Activated CD8-positive, alpha-beta T cell treated with anti-CD3 and anti-CD28 coated beads for 36 hours (primary cell): Measurements from ENCODE around the gene KIAA1586. TPM values are rescaled to one million over a fixed set of nuclear protein-coding genes. Genes with fewer than 3 reads are reported as not detected.

Experiments
- ATAC-seq: fragments of 200-7000 bp; cut with Tn5 transposase; one replicate; pipeline ENCODE4 v1.10.0; 2021; ENCODE audit warnings: mild to moderate bottlenecking, moderate library complexity
- CTCF ChIA-PET: fragments of 350-600 bp; sonication (Branson Sonifier 250); formaldehyde crosslinking; loops from one replicate; lab custom pipeline; 2021; ENCODE audit warnings: antibody characterized with exemption; lab: Charles Lee
- POLR2A ChIA-PET: fragments of 350-600 bp; sonication (Branson Sonifier 250); formaldehyde crosslinking; loops from one replicate; lab custom pipeline; 2021; ENCODE audit warnings: antibody characterized with exemption; lab: Charles Lee
- DNase-seq: peaks from one replicate; pipeline ENCODE4 v3.0.0-alpha.2; 2020
- H3K27ac Mint-ChIP-seq: one replicate; pipeline ENCODE4 v1.8.0; 2021; ENCODE audit warnings: mild to moderate bottlenecking, mixed read lengths
- H3K27me3 Mint-ChIP-seq: one replicate; pipeline ENCODE4 v1.8.0; 2021; ENCODE audit warnings: mixed read lengths
- H3K36me3 Mint-ChIP-seq: one replicate; pipeline ENCODE4 v1.8.0; 2021; ENCODE audit warnings: low read depth, mixed read lengths
- H3K4me1 Mint-ChIP-seq: one replicate; pipeline ENCODE4 v1.8.0; 2021; ENCODE audit warnings: low read depth, mixed read lengths
- H3K4me3 Mint-ChIP-seq: one replicate; pipeline ENCODE4 v1.8.0; 2021; ENCODE audit warnings: mild to moderate bottlenecking, moderate library complexity, mixed read lengths
- H3K9me3 Mint-ChIP-seq: one replicate; pipeline ENCODE4 v1.8.0; 2021; ENCODE audit warnings: mixed read lengths
- CTCF ChIP-seq: fragments of 200-600 bp; IDR thresholded peaks from one replicate; pipeline ENCODE4 v1.8.0; 2022; ENCODE audit warnings: antibody characterized with exemption, mild to moderate bottlenecking
- intact Hi-C: fragments of 100-400 bp; cut with micrococcal nuclease; formaldehyde crosslinking; loops from one replicate; pipeline ENCODE4 v1.10.0; 2022
- total RNA-seq, 2 experiments: library from RNA; stranded (reverse); gene quantifications; one replicate each; pipeline ENCODE4 v1.2.3, GENCODE V29; 2021

The KIAA1586 gene
- total RNA-seq, 2 experiments from 2014 or later = 16.0 to 18.7 TPM

DNA sequence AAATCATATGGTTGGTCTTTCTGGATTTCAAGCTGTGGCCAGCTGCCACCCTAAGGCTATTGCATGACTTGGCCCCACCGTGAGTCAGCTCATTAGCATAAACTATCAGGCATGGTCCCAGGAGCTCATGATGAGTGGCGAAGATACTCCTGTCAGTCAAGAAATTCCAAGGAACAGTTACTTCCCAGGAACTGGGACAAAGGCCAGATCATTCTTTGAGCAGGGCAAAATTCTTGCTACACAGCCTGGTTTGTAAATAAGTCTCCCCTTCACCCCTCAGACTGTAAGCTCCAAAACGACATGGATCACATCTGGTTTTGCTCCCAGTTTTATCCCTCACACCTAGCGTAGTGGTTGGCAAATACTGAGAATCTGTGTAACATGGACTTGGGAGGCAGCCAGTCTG is 33.0 kb upstream of the KIAA1586 start:
- DNase-seq (no peak), ATAC-seq (no peak)
- intact Hi-C loops = loop anchor here (10.0 kb wide), 1 partner anchor 301 kb away; the partner anchor contains the start of gene PRIM2
- no peak overlapping the region for H3K27ac Mint-ChIP-seq
- H3K9me3 Mint-ChIP-seq = no peaks in the 10 kb centered on the region
- no peaks in the 10 kb centered on the region for H3K36me3 Mint-ChIP-seq
- no peaks in the 10 kb centered on the region for H3K4me1 Mint-ChIP-seq
- ChIA-PET POLR2A (no interaction called here), CTCF (interaction anchor here (0.8 to 1.2 kb wide), 3 partner anchors 109 to 303 kb away, joined by 3 to 4 read pairs (median 3); no protein-coding TSS in a partner anchor)
- no peak for TF ChIP-seq CTCF
- H3K27me3 Mint-ChIP-seq = peaks cover 13% of the 10 kb centered on the region
- no peak overlapping the region for H3K4me3 Mint-ChIP-seq

DNA sequence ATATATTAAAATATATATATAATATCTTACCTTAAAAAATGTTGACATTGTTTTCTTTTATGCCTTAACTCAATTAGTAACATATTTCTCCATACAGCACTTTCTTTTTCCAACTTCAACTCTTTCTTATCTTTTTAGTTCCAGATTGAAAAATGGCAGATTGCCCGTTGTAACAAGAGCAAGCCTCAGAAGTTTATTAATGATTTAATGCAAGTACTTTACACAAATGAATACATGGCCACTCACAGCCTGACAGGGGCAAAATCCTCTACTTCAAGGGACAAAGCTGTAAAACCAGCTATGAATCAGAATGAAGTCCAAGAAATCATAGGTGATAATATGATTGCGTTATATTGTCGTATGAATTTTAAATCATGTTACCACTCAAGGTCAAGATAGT is 29.4 kb upstream of the KIAA1586 start:
- Mint-ChIP-seq H3K36me3 (no peaks in the 10 kb centered on the region), H3K27me3 (peaks cover 13% of the 10 kb centered on the region), H3K4me3 (no peak overlapping the region), H3K4me1 (no peaks in the 10 kb centered on the region), H3K27ac (no peak overlapping the region), H3K9me3 (no peaks in the 10 kb centered on the region)
- DNase-seq (no peak), ATAC-seq (no peak)
- intact Hi-C loops = loop anchor here (10.0 kb wide), 1 partner anchor 298 kb away; the partner anchor contains the start of gene PRIM2
- TF ChIP-seq CTCF = no peak
- POLR2A ChIA-PET = no interaction called here
- CTCF ChIA-PET = interaction anchor here (5.2 kb wide), 1 partner anchor 113 kb away, joined by 50 read pairs; no protein-coding TSS in a partner anchor

DNA sequence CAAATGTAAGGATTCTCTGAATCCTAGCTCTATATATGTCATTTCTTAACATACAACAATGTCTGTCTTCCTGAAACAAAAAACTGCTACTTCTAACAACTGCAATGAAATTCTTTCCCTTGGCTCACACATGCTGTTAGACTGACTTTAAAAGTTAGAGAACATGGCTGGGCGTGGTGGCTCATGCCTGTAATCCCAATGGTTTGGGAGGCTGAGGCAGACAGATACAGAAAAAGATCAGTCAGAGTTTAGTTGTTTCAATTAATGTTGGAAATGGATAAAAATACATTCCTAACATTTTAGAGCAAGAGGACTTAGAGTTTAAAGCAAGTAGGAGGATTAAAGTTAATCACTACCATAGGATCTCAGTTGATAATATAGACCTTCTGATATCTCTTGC is 28.7 kb upstream of the KIAA1586 start:
- no peaks in the 10 kb centered on the region for H3K4me1 Mint-ChIP-seq
- CTCF ChIA-PET = interaction anchor here (5.2 kb wide), 1 partner anchor 114 kb away, joined by 50 read pairs; no protein-coding TSS in a partner anchor
- no peak for TF ChIP-seq CTCF
- no peak for ATAC-seq
- POLR2A ChIA-PET = no interaction called here
- no peak for DNase-seq
- no peak overlapping the region for H3K27ac Mint-ChIP-seq
- peaks cover 13% of the 10 kb centered on the region for H3K27me3 Mint-ChIP-seq
- no peaks in the 10 kb centered on the region for H3K36me3 Mint-ChIP-seq
- intact Hi-C loops = loop anchor here (10.0 kb wide), 1 partner anchor 297 kb away; the partner anchor contains the start of gene PRIM2
- H3K4me3 Mint-ChIP-seq = no peak overlapping the region
- no peaks in the 10 kb centered on the region for H3K9me3 Mint-ChIP-seq

DNA sequence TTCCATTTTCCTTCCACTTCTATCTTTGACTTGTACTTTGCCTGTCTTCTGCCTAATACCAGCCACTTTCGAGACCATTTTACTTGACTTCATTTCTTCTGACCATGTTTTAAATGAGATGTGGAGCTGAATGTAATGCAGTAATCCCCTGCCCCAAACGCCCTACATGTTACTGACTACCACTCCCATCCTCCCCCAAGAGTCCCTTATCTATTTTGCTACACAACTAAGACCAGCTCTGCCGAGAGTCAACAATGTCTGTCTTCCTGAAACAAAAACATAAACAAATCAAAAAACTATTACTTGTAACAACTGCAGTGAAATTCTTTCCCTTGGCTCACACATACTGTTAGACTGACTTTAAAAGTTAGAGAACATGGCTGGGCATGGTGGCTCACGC is 27.1 kb upstream of the KIAA1586 start:
- intact Hi-C loops = loop anchor here (10.0 kb wide), 1 partner anchor 295 kb away; the partner anchor contains the start of gene PRIM2
- no peaks in the 10 kb centered on the region for H3K36me3 Mint-ChIP-seq
- H3K27ac Mint-ChIP-seq = no peak overlapping the region
- no peak overlapping the region for H3K4me3 Mint-ChIP-seq
- peaks cover 7% of the 10 kb centered on the region for H3K27me3 Mint-ChIP-seq
- TF ChIP-seq CTCF = no peak
- ATAC-seq (no peak), DNase-seq (no peak)
- POLR2A ChIA-PET = no interaction called here
- H3K4me1 Mint-ChIP-seq = no peaks in the 10 kb centered on the region
- H3K9me3 Mint-ChIP-seq = peaks cover 5% of the 10 kb centered on the region
- CTCF ChIA-PET = interaction anchor here (2.7 to 5.2 kb wide), 2 partner anchors 12 to 115 kb away, joined by 11 to 50 read pairs; no protein-coding TSS in a partner anchor

- Mint-ChIP-seq H3K9me3 (peaks cover 19% of the 10 kb centered on the region), H3K27me3 (peaks cover 7% of the 10 kb centered on the region), H3K4me1 (no peaks in the 10 kb centered on the region), H3K36me3 (peaks cover 2% of the 10 kb centered on the region), H3K4me3 (no peak overlapping the region), H3K27ac (no peak overlapping the region)
- POLR2A ChIA-PET = no interaction called here
- intact Hi-C loops = loop anchor here (2.0 kb wide), 1 partner anchor 116 kb away; no protein-coding TSS in a partner anchor
- ATAC-seq (peak; percentile 70), DNase-seq (peak; percentile 3)
- TF ChIP-seq CTCF = peak; percentile 61
- CTCF ChIA-PET = interaction anchor here (0.6 to 5.2 kb wide), 24 partner anchors 10 to 373 kb away, joined by 3 to 50 read pairs (median 3); no protein-coding TSS in a partner anchor
Observed at GRCh38 chr6:57021086-57021720, 25.3 kb upstream of the KIAA1586 start.
